ENCODE results near the gene ATP6V0D1.

The ATP6V0D1 gene

DNA sequence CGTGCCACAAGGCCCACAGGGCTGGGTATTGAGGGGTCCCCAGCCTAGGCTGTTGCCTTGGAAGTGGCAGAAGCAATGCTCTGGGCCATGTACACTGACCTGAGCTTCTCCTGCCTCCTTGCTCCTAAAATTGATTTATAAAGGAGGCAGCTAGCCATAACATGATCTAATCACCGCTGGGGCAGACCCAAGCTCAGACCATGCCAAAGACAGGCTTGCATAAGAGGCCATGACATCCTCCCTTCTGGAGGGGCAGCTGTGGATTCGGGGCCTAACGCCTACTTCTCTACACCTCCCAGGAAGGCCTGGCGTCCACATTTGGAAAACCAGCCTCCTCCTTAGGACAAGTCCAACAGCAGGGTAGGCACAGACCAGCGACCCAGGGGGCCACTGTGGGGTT, 37.7 kb downstream of the ATP6V0D1 start:
- DNase-seq = no peak

DNA sequence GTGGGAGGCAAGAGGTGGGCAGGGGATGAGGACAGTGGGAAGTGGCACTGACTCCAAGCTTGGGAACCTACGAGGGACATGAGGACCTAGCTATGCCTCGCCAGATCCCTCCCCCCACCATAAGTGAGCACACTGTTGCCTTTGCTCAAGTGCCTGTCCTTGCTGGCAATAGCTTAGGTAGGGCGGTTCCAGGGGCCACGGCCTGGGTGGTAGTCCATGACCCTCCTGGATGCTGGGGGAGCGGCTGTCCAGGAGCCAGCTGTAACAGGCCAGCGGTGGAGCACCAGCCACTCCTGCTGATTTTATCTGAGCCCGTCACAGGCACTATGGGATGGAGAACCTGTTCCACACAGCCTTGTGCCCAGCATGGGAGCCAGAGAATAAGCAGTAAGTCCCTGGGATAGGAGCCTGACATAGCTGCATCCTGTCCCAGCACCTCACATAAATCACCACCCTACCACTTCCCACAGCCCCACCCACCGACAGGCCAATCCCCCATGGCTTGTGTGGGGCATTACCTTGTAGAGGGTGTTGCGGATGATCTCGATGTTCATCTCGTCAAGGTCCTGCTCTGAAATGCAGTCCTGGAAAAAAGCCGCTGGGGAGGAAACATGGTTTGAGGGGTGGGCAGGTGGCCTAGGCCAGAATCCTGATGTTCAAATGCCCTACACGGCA, 38.2 kb downstream of the ATP6V0D1 start:
- DNase-seq = no peak

DNA sequence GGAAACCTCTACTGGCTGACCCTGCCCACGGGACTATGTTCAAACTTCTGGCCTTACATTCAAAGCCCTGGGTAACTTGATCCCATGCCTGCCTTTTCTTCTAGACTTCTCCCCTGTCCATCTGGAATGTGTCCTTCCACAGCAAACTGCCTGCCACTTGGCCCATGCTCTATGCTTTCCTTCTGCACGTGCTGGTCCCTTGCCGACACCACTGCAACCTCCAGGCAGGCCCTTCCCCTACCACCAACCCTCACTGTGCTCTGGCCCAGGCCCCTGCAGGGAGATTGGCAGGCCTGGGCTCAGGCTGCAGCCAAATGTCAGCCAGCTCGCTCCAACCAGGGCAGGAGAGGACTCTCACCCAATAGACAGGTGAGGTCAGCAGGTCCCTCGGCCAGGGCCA, 39.0 kb downstream of the ATP6V0D1 start:
- DNase-seq = no peak

DNA sequence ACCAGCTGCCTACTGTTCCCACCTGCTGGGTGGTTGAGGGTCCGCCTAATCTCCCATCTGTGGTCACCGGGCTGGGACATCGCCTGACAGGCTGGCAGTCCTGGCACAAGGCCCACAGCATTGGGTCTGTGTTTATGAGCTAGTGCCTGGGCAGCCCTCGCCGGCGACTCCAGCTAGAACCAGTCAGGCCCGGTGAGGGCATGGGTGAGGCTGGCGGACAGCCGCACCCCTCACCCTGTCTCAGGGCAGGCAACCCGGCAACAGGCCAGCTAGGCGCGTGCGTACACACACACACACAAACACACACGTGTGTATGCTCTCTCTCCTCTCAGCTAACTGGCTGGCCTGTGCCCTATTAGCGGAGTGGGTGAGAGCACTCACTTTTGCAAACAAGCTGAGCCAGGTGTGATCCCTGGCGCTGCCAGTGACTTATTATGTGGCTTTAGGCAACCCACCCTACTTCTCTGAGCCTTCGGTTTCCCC, 39.6 kb downstream of the ATP6V0D1 start:
- no peak for DNase-seq

DNA sequence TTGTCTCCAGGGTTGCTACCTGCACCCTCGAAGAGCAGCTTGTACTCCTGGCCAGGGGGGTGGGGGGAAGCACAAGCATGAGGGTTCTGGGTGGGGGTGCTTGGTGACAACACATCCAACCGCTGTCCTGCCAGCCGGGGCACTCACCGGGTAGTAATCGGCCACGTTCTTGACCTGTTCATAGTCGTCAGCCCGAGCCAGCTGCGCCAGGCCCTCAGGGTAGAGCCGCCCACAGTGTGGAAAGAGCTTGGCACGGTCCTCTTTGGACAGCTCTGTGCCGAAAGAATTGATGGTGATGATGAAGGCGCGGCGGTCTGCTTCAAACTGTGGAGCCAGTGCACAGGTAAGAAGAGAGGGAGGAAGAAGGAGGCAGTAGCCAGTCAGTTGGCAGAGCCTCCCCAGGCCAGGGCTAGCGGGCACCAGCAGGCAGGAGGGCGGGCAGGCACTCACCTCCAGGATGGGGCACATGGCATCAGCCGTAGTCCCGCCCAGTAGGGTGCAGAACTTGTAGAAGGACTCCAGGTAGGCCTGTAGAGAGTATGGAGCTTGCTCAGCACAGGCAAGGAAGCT, 42.0 kb downstream of the ATP6V0D1 start:
- no peak for DNase-seq

DNA sequence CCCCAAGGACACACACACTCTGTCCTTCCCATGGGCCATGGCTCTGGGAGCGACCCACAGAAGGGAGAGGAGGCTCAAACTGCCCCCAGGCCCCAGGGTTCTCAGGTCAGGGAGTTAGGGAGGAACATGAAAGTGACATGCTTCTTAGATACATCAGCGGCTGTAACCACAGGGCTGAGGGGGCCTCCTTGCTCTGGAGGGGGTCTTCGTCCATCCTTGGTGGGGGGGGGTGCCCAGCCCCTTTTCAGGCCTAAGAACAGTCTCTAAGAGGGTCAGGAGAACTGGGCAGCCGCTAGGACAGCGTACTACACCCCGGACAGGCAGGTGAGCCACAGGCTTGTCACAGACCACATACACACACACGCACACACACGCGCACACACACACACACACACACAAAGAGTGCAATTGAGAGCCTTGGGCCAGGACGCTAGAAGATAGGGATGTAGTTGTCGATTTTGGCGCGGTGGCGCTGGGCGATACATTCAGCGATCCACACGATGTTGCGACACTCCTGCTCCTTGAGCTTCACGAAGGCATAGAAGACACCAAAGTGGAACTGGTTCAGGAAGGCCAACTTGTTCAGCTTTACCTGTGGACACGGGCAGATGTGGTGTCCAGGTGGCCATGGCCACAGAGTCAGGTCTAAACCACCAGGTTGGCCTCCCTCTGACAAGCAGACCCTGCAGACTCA, 42.7 kb downstream of the ATP6V0D1 start:
- no peak for DNase-seq

DNA sequence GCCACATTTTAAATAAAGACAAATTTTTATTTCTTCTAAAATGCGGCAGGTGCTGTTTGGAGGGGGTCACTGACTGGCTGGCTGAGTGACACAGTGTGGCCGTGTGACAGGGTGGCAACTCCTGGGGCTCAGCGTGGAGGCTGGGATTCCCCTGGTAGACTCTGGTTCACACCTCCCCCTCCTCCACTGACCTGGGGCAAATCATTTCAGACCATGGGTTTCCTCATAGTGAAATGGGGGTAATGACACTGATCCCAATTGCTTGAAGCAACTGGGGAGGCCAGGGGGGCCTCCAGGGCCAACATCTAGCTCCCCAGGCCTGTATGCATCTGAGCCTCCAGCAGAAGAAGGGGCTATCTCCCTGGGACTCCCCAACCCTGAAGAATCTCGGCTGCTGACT, 43.4 kb downstream of the ATP6V0D1 start:
- DNase-seq = no peak

DNA sequence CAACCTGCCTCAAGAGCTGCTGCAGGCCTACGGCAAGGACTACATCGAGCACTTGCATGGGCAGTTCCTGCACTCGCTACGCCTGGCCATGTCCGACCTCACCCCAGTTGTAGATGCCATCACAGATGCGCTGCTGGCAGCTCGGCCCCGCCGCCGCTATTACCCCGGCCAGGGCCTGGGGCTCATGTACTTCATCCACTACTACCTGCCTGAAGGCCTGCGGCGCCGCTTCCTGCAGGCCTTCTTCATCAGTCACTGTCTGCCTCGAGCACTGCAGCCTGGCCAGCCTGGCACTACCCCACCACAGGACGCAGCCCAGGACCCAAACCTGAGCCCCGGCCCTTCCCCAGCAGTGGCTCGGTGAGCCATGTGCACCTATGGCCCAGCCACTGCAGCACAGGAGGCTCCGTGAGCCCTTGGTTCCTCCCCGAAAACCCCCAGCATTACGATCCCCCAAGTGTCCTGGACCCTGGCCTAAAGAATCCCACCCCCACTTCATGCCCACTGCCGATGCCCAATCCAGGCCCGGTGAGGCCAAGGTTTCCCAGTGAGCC, 44.2 kb downstream of the ATP6V0D1 start:
- no peak for DNase-seq

DNA sequence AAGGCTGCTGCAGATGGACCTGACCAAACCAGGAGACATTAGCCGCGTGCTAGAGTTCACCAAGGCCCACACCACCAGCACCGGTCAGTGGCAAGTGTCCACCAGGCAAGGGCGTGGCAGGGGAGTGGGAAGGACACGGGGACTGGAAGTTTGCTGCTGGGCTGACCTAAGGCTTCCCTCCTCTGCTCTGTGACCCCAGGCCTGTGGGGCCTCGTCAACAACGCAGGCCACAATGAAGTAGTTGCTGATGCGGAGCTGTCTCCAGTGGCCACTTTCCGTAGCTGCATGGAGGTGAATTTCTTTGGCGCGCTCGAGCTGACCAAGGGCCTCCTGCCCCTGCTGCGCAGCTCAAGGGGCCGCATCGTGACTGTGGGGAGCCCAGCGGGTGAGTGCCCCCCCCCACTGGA, 45.2 kb downstream of the ATP6V0D1 start:
- no peak for DNase-seq

DNA sequence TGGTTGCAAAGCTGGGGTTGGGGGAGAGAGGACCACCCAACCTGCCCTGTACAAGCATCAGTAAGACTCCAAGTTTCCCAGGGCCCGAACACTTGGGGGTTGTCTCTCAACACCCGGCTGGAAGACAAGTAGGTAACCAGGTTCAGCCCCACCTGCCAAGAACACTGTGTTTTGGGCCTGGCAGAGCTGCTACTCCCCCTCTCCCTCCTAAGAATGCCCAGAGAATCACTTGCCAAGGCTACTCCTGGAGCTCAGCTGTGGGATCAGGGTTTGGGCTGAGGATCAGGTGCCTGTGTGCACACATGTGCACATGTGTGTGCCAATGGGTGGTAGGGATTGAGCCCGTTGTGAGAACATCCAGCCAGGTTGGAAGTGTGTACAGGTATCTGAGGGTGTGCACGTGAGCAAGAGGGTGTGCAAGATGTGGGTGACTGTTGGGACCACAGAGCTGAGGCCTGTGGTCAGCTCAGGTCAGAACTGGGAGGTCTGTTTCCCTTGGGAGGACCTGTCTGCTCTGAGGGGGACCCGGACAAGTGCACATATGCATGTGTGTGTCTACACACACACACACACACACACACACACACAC, 47.7 kb downstream of the ATP6V0D1 start:
- no peak for DNase-seq

DNA sequence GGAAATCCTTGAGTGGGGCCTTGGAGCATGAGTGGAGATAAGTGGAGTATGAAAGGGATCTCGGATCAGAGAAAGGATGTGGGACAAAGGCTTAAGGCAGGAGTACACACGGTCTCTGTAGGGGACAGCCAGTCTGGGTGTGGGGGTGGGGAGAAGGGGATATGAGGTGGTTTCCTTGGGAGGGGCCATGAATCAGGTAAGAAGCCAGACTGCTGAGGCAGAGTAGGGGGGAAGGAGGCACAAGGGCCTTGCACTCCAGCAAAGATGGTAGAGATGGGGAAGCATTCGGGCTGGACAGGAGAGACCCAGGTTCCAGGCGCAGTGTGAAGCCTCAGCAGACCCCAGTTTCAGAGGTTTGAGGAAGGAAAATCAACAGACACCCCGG, 48.5 kb downstream of the ATP6V0D1 start:
- no peak for DNase-seq

DNA sequence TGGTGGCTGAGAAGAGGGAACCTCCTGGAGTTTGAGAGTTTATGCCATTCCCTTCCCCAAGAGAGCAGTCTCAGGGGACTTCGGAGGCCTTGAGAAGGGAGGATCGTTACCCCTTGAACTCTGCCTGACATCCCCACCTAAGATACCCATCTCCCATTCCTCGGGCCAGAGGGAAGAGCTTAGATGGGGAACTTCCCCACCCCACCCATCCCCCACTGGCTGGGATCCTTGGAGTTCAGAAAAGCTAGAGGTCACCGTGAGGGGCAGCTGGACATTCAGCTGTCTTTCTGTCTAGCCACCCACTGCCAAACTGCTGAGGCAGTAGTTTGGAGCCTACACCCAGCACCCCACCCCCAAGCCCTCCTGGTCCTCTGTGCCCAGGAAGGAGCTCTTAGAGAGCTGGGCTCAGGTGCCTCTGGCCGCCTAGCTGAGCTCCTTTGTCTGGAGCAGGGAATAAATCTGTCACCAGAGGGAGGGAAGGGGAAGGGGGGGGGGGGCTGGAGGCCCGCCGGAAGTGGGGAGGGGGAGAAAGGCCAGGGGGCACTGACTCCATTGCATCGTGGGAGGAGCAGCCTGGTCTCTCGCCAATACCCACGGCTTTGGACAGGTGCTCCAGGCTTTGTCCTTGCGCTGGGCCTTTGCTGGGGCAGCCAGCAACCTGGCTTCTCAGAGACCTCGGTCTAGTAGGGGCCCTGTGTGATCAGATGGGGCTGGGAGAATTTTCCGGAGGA, 49.0 kb downstream of the ATP6V0D1 start:
- DNase-seq = no peak

DNA sequence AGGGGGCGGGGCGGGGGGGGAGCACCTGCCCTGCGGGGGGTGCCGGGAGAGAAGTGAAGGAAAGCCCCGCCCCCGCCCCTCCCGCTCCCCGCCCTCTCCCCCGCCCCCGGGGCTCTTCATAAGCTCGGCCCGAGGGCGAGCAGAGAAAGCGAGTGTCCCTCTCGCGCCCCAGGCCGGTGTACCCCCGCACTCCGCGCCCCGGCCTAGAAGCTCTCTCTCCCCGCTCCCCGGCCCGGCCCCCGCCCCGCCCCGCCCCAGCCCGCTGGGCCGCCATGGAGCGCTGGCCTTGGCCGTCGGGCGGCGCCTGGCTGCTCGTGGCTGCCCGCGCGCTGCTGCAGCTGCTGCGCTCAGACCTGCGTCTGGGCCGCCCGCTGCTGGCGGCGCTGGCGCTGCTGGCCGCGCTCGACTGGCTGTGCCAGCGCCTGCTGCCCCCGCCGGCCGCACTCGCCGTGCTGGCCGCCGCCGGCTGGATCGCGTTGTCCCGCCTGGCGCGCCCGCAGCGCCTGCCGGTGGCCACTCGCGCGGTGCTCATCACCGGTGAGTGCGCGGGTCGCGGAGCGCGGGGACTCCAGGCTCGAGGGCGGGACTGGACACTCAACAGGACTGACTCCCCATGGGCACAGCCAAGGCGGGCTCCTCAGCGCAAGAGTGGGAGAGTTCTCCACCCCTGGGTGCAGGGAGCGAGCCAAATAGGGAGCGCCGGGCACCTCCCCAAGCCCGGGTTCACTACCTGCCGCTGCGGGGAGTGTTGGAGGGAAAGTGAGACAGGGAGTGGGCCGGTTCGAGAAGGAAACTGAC, 49.8 kb downstream of the ATP6V0D1 start, which contains the start of gene HSD11B2:
HSD11B2 (plus strand) TSS at position 145 of the 798 bp plus-strand sequence; CDS start at position 273, 128 bp downstream.
- DNase-seq = no peak

DNA sequence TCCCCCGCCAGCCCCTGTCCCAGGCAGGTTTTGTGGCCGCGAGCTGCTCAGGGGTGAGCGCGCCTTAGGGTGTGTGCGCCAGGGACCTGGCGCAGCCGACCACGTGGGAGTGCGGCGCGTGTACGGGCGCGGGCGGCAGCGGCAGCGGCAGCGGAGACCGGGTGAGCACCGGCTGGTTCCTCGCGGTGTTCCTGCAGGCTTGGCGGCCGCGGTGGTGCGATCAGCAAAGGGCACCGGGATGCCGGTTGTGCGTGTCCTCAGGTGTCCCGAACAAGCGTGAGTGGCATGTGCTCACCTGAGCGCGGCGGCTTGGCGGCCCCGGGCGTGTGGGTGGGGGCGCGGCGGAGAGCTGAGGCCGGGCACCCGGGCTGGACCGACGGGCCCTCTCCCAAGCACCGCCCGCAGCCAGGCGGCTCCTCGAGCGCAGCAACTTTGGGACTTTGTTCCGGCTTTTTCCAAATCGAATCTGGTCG, 50.4 kb downstream of the ATP6V0D1 start:
- DNase-seq = peak; percentile 16 to 40

DNA sequence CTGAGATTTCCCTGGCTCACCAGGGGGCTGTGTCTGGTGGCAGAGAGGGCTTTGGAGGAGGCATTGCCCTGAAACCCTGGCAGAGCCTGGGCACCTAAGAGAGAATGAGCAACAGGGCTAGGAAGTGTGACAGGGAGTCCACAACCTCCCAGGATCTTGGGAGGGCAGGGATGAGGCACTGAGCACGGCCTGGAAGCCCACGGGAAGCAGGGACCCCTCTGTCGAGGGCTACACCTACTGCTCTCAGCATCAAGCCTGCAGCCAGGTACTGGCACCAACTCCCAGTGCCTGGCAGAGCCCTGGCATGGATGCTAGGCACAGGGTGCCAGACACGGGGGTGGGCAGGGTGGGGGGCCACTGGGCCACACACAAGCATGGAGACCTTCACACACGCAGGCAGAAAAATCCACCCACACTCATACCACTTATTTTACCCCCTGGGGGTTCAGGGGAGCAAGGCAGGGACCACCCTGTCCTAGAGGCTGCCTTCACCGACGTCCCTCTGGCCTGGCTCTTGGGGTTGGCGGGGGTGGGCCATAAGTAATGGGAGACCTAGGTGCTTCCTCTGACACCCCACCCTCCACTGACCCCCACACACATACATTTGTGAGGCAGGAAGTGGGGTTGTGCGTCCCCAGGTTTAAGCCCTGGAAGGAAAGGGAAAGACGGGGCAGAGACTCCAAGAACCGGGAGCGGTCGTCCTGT, 51.0 kb downstream of the ATP6V0D1 start:
- no peak for DNase-seq

DNA sequence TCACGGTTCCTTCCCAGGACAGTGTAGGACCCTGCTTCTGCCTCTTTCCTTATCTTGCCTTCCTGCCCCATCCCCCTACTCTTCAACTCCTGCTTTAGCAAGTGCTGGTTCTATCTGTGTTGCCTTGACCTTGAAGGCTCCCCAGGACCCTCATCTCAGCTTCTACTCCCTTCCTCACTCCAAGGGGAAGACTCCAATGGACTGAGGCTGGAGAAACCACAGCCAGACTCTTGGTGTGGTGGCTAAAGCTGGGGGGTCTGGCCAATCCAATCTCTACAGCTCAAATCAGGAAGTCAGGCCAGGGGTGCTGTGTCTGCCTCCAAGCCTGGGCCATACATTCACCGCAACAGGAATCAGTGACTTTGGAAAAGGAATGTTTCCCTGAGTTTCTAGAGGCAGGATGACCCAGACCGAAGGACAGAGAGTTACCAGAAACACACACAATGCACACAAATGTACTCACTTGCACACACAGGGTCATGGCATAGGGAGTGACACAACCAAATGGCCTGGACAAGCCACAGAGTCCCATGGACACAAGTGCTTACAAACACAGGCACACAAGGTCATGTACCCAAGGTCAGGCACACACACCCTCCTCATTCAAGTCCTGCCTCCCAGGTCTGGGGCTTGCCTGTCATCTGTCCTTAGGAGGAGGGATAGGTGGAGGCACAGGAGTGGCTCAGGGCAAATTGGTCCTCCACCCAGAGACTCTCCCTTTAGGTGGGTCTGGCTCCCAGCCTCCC, 51.7 kb downstream of the ATP6V0D1 start:
- no peak for DNase-seq

DNA sequence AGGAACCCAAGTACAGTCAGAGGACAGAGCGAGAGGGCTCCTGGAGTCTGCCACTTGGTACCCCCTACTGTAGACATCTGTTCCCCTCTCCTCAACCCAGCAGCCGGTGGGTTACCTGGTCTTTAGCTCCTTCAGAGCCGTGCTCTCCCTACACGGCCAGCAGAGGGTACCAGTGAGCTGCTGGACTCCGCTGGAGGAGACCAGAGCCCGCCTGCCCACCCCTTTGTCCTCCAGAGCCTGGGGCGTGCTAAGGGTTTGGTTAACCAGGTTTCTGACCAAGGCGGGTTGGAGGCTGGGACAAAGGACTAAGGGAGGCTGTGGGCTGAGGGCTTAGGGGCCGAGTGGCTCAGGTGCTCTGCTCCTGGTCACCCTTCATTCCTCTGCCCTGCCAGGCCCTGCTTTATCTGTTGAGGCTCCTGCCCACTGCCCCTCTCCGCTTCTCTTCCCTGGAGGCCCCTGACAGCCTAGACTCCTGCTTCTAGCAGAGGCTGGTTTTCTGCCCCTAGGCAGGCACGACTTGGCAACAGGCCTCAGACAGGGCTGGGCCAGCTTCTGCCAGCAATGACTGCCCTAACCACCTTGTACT, 52.7 kb downstream of the ATP6V0D1 start:
- DNase-seq = peak; percentile 54 to 61

DNA sequence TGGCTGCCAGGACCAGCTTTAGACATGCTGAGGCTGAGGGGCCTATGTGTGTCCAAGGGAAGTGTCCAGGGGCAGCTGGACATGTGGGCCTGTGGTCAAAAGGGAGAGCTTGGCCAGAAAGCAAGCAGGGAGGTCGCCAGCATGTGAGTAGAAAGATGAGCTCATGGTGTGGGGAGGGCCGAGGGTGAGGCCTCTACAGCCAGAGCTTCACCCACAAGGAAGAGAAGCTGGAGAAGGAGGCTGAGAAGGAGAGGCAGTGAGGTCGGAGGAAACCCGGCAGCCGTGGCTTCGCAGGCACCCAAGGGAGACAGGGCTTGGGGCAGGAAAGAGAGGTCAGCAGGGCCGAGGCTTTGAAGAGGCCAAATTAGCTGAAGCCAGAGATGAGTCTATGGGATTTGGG, 54.0 kb downstream of the ATP6V0D1 start:
- DNase-seq = no peak

DNA sequence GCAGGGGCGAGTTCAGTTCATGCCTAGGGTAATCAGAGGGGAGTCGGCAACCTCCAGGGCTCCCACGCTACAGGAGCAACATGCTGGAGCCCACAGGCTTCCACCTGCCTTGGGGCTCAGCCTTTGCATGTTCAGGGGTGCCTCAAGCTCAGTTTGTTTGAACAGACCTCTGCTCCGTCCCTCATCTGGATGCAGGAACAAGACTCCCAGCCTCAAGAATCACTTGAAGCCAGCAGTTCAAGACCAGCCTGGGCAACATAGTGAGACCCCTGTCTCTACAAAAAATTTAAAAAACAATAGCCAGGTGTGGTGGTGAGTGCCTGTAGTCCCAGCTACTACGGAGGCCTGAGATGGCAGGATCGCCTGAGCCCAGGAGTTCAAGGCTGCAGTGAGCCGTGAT, 54.9 kb downstream of the ATP6V0D1 start:
- DNase-seq = no peak

DNA sequence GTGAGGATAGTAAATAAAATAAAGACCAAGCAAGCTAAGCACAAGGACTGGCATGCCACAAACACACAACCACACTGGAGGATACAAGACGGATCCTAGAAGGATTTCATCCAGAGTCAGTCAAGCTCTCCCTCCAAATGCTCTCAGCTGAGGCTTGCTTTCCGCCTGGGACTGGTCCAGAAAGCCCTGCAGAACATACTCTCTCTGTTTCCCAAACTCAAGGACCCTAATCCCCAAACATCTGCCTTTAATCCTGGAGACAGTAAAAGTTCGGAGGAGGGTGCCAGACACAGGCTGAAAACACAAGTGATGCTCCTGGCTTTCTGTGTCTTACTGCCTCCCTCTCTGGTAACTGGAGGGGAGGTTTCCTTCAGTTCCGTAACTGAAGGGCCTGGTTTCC, 55.4 kb downstream of the ATP6V0D1 start:
- no peak for DNase-seq
